ENCODE data around the gene GABBR2. TPM values are rescaled to one million over a fixed set of nuclear protein-coding genes. Genes with fewer than 3 reads are reported as not detected.

The GABBR2 gene
- total RNA-seq, 1 experiment from 2014 or later, result 6.3 TPM

- Histone ChIP-seq H3K27ac (ENCODE audit: low read length) (no peak overlapping the region), H3K4me1 (ENCODE audit: control insufficient read depth, insufficient read depth, low read length) (no peaks in the 10 kb centered on the region), H3K9me3 (ENCODE audit: control insufficient read depth, insufficient read depth, low read depth, low read length) (no peaks in the 10 kb centered on the region), H3K36me3 (ENCODE audit: control insufficient read depth, insufficient read depth, low read length) (no peaks in the 10 kb centered on the region), H3K27me3 (ENCODE audit: control insufficient read depth, insufficient read depth, low read length) (no peaks in the 10 kb centered on the region; the same call in 1 of the 2 replicates), H3K4me3 (ENCODE audit: low read depth in 2 of 2, low read length in 2 of 2) (no peak overlapping the region)
- DNase-seq (ENCODE audit: low read depth, low spot score), result no peak
- no TSS peak for BruUV-seq (replicated peaks)
- ChIA-PET POLR2A (no interaction called here), CTCF (no interaction called here)
- intact Hi-C loops (cut with micrococcal nuclease; ENCODE audit: unreplicated experiment) (no loop called here), in situ Hi-C loops (cut with HindIII; ENCODE audit: low pct_unique_long_range_greater_than_20kb, low sequenced_read_pairs) (no loop called here)
- ATAC-seq, result no peak
- TF ChIP-seq SIN3A (IDR thresholded peaks at IDR 0.05; ENCODE audit: borderline replicate concordance, insufficient read depth, low read depth, low read length), result no peak
- no peak for TF ChIP-seq TCF7L2 (IDR thresholded peaks at IDR 0.05; ENCODE audit: low read depth, low read length)
- TF ChIP-seq, protein P1, sequence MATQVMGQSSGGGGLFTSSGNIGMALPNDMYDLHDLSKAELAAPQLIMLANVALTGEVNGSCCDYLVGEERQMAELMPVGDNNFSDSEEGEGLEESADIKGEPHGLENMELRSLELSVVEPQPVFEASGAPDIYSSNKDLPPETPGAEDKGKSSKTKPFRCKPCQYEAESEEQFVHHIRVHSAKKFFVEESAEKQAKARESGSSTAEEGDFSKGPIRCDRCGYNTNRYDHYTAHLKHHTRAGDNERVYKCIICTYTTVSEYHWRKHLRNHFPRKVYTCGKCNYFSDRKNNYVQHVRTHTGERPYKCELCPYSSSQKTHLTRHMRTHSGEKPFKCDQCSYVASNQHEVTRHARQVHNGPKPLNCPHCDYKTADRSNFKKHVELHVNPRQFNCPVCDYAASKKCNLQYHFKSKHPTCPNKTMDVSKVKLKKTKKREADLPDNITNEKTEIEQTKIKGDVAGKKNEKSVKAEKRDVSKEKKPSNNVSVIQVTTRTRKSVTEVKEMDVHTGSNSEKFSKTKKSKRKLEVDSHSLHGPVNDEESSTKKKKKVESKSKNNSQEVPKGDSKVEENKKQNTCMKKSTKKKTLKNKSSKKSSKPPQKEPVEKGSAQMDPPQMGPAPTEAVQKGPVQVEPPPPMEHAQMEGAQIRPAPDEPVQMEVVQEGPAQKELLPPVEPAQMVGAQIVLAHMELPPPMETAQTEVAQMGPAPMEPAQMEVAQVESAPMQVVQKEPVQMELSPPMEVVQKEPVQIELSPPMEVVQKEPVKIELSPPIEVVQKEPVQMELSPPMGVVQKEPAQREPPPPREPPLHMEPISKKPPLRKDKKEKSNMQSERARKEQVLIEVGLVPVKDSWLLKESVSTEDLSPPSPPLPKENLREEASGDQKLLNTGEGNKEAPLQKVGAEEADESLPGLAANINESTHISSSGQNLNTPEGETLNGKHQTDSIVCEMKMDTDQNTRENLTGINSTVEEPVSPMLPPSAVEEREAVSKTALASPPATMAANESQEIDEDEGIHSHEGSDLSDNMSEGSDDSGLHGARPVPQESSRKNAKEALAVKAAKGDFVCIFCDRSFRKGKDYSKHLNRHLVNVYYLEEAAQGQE (IDR thresholded peaks at IDR 0.05; ENCODE audit: insufficient read depth in 1 of 2, low read depth in 2 of 2, low read length in 1 of 2), result no peak
- no peak for TF ChIP-seq POLR2AphosphoS5 (IDR thresholded peaks at IDR 0.05; ENCODE audit: low read depth, low read length)
- TF ChIP-seq, protein P2, sequence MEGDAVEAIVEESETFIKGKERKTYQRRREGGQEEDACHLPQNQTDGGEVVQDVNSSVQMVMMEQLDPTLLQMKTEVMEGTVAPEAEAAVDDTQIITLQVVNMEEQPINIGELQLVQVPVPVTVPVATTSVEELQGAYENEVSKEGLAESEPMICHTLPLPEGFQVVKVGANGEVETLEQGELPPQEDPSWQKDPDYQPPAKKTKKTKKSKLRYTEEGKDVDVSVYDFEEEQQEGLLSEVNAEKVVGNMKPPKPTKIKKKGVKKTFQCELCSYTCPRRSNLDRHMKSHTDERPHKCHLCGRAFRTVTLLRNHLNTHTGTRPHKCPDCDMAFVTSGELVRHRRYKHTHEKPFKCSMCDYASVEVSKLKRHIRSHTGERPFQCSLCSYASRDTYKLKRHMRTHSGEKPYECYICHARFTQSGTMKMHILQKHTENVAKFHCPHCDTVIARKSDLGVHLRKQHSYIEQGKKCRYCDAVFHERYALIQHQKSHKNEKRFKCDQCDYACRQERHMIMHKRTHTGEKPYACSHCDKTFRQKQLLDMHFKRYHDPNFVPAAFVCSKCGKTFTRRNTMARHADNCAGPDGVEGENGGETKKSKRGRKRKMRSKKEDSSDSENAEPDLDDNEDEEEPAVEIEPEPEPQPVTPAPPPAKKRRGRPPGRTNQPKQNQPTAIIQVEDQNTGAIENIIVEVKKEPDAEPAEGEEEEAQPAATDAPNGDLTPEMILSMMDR (IDR thresholded peaks at IDR 0.05), result no peak
Observed at GRCh38 chr9:98481676-98482075, 227.1 kb downstream of the GABBR2 start.

GRCh38 chr9:98479967-98480847 is 228.5 kb downstream of the GABBR2 start:
- no peak overlapping the region for H3K27ac ChIP-seq (ENCODE audit: low read length)
- intact Hi-C loops (cut with micrococcal nuclease; ENCODE audit: unreplicated experiment), result no loop called here
- ATAC-seq (no peak), DNase-seq (ENCODE audit: low read depth, low spot score) (no peak)
- no TSS peak for BruUV-seq (replicated peaks)
- H3K27me3 ChIP-seq (ENCODE audit: control insufficient read depth, insufficient read depth, low read length), result no peaks in the 10 kb centered on the region
- CTCF ChIA-PET, result no interaction called here
- POLR2A ChIA-PET, result no interaction called here
- no peak overlapping the region for H3K4me3 ChIP-seq (ENCODE audit: low read depth in 2 of 2, low read length in 2 of 2)
- in situ Hi-C loops (cut with HindIII; ENCODE audit: low pct_unique_long_range_greater_than_20kb, low sequenced_read_pairs), result no loop called here
- H3K4me1 ChIP-seq (ENCODE audit: control insufficient read depth, insufficient read depth, low read length), result no peaks in the 10 kb centered on the region
- H3K36me3 ChIP-seq (ENCODE audit: control insufficient read depth, insufficient read depth, low read length), result no peaks in the 10 kb centered on the region
- no peaks in the 10 kb centered on the region for H3K9me3 ChIP-seq (ENCODE audit: control insufficient read depth, insufficient read depth, low read depth, low read length)
- TF ChIP-seq, protein P1 (IDR thresholded peaks at IDR 0.05; ENCODE audit: insufficient read depth in 1 of 2, low read depth in 2 of 2, low read length in 1 of 2), result no peak
- TF ChIP-seq TCF7L2 (IDR thresholded peaks at IDR 0.05; ENCODE audit: low read depth, low read length) (no peak), SIN3A (IDR thresholded peaks at IDR 0.05; ENCODE audit: borderline replicate concordance, insufficient read depth, low read depth, low read length) (no peak), POLR2AphosphoS5 (IDR thresholded peaks at IDR 0.05; ENCODE audit: low read depth, low read length) (no peak)
- TF ChIP-seq, protein P2 (IDR thresholded peaks at IDR 0.05), result no peak
